Lower leg skin (tissue), 3 donors: ENCODE results near the gene APOL2.

Experiments used
- CTCF ChIP-seq, 3 donors: fragments of 450-650 bp; IDR thresholded peaks; one replicate each; pipeline ENCODE4 v1.5.1; 2016; ENCODE audit warnings: antibody characterized with exemption in 3 of 3, mild to moderate bottlenecking in 3 of 3, moderate library complexity in 2 of 3
- POLR2A ChIP-seq, 2 donors: fragments of 450-650 bp; IDR thresholded peaks; one replicate each; pipeline ENCODE4 v1.6.1; 2016 to 2017; ENCODE audit warnings: antibody characterized with exemption in 2 of 2, mild to moderate bottlenecking in 1 of 2, moderate library complexity in 1 of 2

GRCh38 chr22:36182056-36182455 is 57.3 kb downstream of the APOL2 start:
- TF ChIP-seq POLR2A (IDR thresholded peaks at IDR 0.05) (no peak), CTCF (IDR thresholded peaks at IDR 0.05) (no peak)
